Skin epidermis (tissue), 12 donors: Measurements from ENCODE around the gene TCF12.
A peak's percentile ranks its signal among the peaks of the same experiment; 100 is the strongest.

Source experiments
- H3K27ac ChIP-seq, 21 experiments: fragments of 200-600 bp; sonication (generic) in 11 of 21; one replicate each; pipeline ENCODE4 v1.5.0; 2020; ENCODE audit warnings: mild to moderate bottlenecking in 3 of 21, inconsistent platforms in 2 of 21, moderate library complexity in 2 of 21
- H3K4me3 ChIP-seq, 7 experiments: fragments of 200-600 bp; sonication (generic) in 2 of 7; one replicate each; pipeline ENCODE4 v1.5.0; 2020; ENCODE audit warnings: inconsistent platforms in 2 of 7, mild to moderate bottlenecking in 2 of 7, moderate library complexity in 1 of 7

TCF12 gene

GRCh38 chr15:57314221-57314620, 395.8 kb downstream of the TCF12 start:
- no peak overlapping the region for H3K4me3 ChIP-seq
- H3K27ac ChIP-seq, result no peak overlapping the region

GRCh38 chr15:57316451-57316850, 398.0 kb downstream of the TCF12 start:
- H3K27ac ChIP-seq, result no peak overlapping the region

GRCh38 chr15:57319226-57319918, 400.9 kb downstream of the TCF12 start:
- Histone ChIP-seq H3K4me3 (no peak overlapping the region), H3K27ac (no peak overlapping the region)

More at GRCh38 chr15:57316451-57316850, 398.0 kb downstream of the TCF12 start:
- H3K4me3 ChIP-seq, result no peak overlapping the region

GRCh38 chr15:57319919-57320560, 401.6 kb downstream of the TCF12 start:
- Histone ChIP-seq H3K4me3 (no peak overlapping the region), H3K27ac (peak overlapping the region in 8 of 21 experiments; percentile 27 to 67 (median 52))

GRCh38 chr15:57320631-57321220, 402.3 kb downstream of the TCF12 start:
- Histone ChIP-seq H3K4me3 (no peak overlapping the region), H3K27ac (peak overlapping the region in 10 of 21 experiments; percentile 16 to 67 (median 46))

GRCh38 chr15:57321485-57321884, 403.0 kb downstream of the TCF12 start:
- Histone ChIP-seq H3K27ac (no peak overlapping the region), H3K4me3 (no peak overlapping the region)

GRCh38 chr15:57321973-57322601, 403.6 kb downstream of the TCF12 start:
- Histone ChIP-seq H3K4me3 (no peak overlapping the region), H3K27ac (no peak overlapping the region)

GRCh38 chr15:57322602-57323250, 404.3 kb downstream of the TCF12 start:
- no peak overlapping the region for H3K27ac ChIP-seq
- no peak overlapping the region for H3K4me3 ChIP-seq

- no peak overlapping the region for H3K4me3 ChIP-seq
- peak overlapping the region in 2 of 21 experiments; percentile 31 to 40 for H3K27ac ChIP-seq
These were observed 404.9 kb downstream of the TCF12 start for GRCh38 chr15:57323299-57323805.

GRCh38 chr15:57323806-57324589, 405.6 kb downstream of the TCF12 start:
- Histone ChIP-seq H3K27ac (peak overlapping the region in 1 of 21 experiments; percentile 40), H3K4me3 (no peak overlapping the region)

GRCh38 chr15:57324590-57324890, 406.1 kb downstream of the TCF12 start:
- no peak overlapping the region for H3K27ac ChIP-seq
- H3K4me3 ChIP-seq, result no peak overlapping the region

- no peak overlapping the region for H3K4me3 ChIP-seq
- no peak overlapping the region for H3K27ac ChIP-seq
These were observed 406.7 kb downstream of the TCF12 start for GRCh38 chr15:57324944-57325679.

- no peak overlapping the region for H3K4me3 ChIP-seq
These were observed 407.8 kb downstream of the TCF12 start for GRCh38 chr15:57326196-57326595.

GRCh38 chr15:57327985-57328471, 409.6 kb downstream of the TCF12 start:
- Histone ChIP-seq H3K4me3 (no peak overlapping the region), H3K27ac (peak overlapping the region in 2 of 21 experiments; percentile 63 to 70)

More at GRCh38 chr15:57326196-57326595, 407.8 kb downstream of the TCF12 start:
- no peak overlapping the region for H3K27ac ChIP-seq

GRCh38 chr15:57328479-57328878, 410.0 kb downstream of the TCF12 start:
- Histone ChIP-seq H3K27ac (peak overlapping the region in 2 of 21 experiments; percentile 49 to 63), H3K4me3 (no peak overlapping the region)

GRCh38 chr15:57328897-57329296, 410.5 kb downstream of the TCF12 start:
- no peak overlapping the region for H3K4me3 ChIP-seq
- H3K27ac ChIP-seq, result peak overlapping the region in 2 of 21 experiments; percentile 49 to 63

- no peak overlapping the region for H3K27ac ChIP-seq
- no peak overlapping the region for H3K4me3 ChIP-seq
These were observed 411.3 kb downstream of the TCF12 start for GRCh38 chr15:57329582-57330367.
